GM19324 (cell line): Measurements from ENCODE around the gene LEKR1.
"Not testable (repeated sequence)": the region's sequence is repeated elsewhere in the genome, so short reads cannot be mapped to it uniquely, and the experiment has no call there.

Experiments used
- ATAC-seq: cut with Tn5 transposase; IDR thresholded peaks from one replicate; pipeline ENCODE4 v1.9.1; 2021; ENCODE audit warnings: mild to moderate bottlenecking, moderate library complexity; ENCODE audit not compliant: unreplicated experiment, low FRiP score

LEKR1 gene

DNA sequence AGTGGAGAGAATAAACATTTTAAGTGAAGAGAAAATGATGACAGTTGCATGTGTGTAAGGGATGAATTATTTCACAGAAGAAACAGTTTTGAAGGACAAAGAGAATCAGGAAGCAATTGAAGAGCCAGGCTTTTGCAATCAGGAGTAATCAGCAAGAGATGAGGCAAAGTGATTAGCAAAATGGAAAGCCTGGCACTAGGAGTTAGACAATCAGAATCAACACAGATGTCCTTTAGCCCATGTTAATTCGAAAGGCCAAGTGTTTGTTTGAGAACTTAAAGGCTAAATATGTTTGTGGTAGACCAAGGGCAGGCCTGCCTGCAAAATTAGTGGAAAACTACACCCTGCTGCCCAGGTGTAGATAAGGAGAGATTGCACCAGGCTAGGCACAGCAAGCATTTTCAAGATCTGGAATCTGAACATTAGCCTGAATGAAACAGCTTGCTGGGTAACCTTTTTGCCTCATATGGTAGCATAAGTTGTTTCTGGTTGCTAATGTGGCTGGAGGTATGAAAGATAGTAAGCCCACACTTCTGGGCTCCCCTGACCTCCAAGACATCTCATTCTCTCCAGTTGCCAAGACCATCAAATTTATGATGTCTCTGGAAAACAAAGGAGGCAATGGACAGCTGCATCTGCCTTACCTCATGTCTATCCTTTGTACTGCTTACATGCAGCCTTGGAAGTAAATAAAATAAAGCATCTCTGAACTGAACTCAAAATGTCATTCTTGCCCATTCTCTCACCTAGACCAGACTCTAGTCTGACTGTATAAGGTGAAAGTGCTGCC is 22.0 kb upstream of the LEKR1 start:
- no peak for ATAC-seq

DNA sequence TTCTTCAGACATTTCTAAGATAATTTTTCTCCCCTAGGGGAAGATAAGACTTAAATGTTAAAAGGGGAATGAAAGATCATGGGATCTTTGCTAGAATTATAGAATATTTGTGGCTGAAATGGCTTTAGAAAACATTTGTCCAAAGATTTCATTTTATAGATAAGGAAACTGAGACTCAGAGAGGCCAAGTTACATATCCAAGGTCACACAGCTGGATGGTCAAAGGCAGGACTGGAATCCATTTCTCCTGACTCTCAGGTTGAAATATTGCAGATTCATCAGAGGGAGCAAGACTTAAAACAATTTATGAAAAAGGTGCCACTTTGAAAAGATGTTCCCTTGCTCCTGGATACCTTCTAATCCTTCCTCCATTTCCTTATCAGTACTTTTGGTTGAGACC is 19.5 kb upstream of the LEKR1 start:
- no peak for ATAC-seq

DNA sequence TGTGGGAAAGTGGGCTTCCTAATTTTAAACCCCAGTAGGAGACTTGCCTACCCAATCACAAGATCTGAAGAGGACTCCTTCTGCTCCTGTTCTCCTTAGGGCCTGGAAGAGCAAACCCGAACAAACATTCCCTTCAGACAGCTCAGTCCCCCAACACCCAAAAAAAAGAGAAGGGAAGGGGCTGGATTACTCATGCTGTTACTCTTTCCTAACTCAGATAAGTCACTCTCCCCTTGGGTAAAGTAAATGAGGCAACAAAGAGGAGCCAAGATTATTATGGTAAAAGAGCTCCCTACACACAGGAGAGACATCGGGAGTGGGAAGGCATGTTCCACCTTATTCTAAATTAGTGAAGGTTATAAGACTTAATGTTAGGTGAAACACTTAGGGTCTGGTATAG is 18.1 kb upstream of the LEKR1 start:
- no peak for ATAC-seq

DNA sequence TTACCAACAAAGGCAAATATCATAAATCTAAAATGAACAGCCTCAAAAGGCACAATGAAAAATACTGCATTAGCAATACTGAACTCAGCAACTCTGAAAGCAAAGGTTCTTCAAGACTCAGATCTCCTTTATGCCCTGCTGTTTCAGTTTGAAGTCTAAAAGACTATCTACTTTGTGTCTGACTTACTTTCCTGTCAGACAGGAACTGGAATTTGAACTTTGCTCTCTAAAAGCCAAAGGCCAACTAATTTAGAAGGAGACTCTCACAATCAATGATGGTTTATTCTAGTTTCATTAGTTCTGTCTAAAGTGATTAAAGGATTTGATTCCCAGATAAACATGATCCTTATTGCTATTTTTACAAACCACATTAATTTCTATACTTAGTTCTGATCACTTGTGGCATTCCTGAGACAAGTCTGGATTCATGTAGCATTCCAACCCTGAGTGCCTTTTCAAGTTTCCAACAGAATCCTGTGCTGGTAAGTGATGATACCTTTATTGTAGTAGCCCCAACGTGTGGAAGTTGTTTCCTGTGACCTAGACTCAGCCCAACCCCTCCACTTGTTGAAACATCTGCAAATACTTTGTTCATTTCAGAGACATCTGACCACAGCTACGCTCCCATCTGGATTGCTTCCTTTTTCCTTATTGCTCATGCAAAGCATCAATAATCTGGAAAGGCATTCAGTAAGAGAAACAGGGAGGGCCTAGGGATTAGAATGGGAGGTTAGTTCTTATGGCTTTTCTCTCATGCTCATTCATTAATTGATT is 14.9 kb upstream of the LEKR1 start:
- peak; percentile 41 for ATAC-seq

DNA sequence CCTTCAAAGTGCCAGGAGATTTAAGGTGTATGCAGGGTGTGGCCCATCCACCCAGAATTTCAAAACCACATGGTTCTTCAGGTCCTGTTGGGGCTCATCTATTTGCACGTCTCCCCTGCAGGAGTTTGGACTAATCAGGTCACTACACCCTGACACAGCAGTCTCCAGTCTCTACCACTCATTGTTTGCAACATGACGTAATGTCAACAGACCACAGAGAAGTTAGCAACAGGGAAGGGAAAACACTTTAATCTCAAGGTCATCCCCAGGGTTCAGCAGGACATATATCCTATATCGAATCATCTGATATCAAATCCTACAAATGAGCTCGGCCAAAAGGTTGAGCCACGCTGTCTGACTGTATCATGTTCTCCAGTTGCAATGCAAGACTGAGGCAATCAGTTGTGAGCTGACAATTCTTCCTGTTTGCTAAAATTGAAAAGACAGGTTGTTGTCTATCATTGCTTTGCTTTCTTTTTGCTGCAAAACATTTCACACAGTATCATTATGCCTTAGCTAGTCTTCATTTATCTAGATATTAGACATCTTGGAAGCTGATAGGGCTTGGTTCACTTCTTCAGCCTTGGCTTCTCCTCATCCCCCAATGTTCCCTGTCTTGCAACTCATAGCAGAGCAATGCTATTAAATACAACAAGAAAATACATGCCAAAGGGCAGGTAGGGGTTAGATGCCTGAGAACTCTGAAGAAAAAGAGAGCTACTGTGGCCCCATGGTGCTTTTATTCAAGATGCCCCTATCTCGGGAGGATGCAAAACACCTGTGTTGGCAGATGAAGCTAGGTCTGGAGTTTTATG is 13.4 kb upstream of the LEKR1 start:
- no peak for ATAC-seq

DNA sequence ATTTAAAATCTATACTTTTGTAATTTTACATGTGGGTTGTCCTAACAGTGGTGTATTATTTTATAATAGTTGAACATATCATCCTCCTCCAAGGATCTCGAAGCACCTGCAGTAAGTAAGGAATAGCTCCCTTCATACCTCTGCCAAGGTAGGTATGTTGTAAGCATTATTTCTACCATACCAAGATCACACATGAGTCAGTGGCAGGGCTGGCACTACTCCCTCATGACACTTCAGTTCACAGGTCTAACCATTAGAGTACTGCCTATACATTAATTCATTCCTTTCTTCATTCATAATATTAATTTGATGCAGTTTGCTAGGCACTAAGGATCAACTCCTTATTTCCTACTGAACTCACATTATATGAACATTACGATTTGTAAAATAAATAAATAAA is 11.9 kb upstream of the LEKR1 start:
- ATAC-seq, result no peak

DNA sequence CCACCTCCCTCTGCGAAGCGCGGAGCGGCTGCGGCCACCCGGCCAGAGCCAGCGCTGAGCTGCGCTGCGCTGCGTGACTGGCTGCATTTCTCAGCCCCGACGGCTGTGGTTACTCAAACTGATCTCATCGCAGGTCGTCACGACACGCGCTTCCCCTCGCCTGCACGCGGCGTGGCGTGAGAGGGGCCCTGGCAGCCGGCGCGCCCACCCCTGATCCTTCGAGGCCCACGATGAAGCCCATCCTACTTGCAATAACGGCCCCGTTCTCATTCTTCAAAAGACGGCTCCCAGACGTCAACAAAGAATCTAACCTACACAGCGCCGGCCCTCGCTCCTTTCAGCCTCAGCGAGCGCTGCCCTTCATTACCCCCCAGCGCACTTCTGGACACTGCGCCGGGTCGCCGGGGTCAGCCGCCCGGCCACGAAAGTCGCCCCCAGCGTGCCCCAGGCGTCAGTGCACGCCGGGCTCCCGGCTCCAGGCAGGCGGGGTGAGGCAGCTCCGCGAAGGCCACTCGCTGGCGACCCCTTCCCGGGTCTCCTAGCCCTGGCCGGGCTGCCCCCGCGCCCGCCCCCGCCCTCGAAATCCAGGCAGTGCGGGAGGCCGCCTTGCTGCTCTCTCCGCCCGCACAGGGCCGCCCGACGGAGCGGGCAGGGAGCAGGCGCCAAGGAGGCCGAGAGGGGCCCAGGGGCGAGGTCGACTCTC is 9.9 kb upstream of the LEKR1 start:
- peak; percentile 18 for ATAC-seq

DNA sequence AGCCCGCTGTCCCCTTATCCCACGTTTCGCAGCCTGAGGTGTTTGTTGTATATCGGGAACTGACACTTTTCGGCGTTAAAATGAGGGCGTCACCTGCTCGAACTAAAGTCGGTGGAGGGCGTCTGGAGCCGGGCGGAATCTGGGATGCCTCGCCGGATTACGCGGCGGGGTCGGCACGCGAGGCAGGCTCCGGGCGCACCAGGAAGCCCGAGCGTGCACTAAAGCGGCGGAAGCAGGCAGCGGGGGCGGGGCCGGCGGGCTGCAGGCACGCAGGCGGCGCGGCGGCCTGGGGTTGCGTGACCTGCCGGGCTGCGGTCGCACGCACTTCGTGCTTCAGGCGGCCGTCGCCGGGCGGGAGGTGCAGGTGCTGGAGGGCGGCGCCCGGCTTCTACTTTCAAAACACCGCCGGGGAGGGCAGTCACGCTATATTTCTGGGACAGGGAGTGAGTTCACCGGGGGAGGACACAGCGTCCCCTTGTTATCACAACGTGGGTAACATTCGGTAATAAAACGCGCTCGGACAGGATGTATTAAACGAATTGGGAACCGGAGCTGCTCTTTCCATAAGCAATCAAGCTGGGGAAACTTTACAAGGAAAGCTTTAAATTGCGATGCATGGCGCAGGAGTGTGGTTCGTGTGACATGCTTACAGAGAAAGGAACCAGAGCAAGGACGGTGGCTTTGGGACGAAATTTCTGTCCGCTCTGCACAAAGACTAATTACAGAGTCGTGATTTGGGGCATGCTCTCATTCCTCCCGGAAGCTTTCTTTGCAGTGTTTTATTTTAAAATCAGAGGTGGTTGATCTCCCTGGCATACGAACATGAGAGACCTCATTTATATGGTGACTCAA is 9.1 kb upstream of the LEKR1 start:
- ATAC-seq, result peak; percentile 83

DNA sequence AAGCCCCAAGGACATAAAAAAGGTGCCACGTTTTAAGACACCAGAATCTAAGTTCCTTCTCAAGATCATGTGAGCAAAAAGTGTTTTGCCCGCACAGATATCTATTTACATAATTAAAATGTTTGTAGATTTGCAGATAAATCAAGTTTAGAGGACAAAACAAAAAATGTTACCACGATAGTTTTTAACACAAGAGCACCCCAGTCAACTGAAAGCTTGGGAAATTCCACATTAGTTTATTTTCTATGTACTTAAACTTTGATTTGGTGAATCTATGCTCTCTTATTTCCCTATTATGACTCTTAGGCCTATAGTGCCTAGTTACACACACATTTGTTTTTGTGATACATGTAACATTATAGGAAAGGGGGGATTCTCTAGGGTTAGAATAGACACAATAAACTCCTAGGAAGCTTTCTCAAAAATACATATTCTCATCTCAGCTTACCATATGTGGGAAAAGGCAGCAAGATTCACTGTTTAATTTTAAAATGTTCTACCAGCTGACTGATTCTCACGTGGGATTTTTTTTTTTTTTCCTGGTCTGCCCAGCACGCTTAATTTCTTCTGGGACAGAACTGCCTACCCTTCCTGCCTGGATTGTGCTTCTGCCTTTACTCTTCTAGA is 8.4 kb upstream of the LEKR1 start:
- no peak for ATAC-seq

DNA sequence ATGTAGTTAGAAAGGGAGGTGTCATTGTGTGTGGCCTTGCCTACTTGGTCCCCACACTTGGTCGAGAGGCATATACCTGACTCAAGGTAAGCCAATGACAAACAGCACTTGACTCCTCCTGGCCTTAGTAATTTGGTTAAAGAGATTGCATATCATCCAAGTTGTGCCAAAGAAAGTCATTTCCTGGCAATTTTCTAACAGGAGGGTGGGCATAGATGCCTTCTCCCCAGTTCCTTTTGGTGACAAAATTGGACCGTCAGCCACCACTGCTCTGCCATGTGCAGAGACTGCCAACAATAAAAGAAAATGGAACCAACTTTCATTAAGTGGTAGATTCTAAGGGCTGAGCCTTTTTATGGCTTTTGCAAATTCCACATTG is 7.9 kb upstream of the LEKR1 start:
- ATAC-seq, result no peak

DNA sequence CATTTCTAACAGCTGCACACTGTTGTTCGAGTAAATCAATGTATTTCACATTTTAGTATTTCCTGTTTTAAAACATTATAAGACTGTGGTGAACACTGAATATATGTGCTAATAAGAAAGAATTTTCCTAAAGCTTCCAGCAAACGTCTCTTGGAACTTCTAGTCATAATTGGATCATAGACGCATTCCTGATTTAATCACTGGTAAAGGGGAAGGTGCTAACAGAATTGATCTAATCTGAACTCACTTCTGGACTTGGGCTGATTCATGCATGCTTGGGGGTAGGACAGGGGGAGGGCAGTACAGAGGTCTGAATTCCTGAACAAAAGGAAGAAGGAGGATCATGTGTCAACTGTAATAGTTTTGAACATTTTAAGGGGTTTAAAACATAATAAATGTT is 7.3 kb upstream of the LEKR1 start:
- no peak for ATAC-seq

DNA sequence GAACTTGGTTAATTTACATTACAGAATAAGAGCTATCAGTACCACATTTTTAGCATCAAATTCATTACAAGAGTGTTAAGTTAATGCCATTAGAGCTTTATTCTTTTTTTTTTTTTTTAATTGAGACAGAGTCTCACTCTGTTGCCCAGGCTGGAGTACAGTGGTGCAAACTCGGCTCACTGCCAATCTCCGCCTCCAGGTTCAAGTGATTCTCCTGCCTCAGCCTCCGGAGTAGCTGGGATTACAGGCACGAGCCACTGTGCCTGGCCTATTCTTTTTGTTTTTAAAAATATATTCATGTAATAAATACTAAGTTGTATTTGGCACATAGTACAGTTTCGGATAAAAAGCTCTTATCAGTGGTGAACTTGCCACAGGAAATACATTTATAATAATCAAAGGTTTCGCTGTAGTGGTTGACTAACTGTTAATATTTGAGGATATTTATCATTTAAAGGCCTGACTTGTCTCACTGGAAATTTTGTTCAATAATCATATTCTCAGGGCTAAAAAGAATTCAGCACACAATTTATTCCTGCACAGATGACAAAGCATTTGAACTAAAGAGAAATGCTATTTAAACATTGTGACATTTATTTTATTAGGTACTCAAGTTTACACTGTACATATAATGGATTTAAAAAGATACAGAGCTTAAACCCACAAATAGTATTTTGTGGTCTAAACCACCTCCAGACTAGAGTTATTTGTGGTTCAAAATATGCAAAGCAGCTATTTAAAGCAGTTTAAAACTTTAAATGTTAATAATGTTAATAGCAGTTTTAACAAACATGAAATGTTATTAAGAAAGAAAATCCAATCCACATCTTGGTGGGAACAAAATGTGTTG is 6.1 kb upstream of the LEKR1 start:
- ATAC-seq, result no peak

DNA sequence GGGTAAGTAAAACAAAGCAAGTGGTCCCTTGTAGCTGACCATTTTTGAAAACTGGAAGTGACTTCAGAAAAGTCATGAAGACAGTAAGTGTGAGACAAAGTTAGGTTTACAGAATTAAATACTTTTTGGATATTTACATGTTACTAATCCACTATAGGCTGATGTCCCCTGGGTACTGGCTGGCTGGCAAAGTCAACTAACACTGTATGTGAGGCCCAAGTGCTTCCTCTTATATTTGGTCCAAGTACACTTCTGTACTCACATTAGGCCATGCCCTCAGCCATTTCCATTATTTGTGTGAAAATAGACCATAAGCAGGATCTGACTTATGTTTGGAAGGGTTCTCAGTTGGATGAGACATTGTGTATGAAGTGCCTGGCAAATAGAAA is 5.5 kb upstream of the LEKR1 start:
- ATAC-seq, result no peak

DNA sequence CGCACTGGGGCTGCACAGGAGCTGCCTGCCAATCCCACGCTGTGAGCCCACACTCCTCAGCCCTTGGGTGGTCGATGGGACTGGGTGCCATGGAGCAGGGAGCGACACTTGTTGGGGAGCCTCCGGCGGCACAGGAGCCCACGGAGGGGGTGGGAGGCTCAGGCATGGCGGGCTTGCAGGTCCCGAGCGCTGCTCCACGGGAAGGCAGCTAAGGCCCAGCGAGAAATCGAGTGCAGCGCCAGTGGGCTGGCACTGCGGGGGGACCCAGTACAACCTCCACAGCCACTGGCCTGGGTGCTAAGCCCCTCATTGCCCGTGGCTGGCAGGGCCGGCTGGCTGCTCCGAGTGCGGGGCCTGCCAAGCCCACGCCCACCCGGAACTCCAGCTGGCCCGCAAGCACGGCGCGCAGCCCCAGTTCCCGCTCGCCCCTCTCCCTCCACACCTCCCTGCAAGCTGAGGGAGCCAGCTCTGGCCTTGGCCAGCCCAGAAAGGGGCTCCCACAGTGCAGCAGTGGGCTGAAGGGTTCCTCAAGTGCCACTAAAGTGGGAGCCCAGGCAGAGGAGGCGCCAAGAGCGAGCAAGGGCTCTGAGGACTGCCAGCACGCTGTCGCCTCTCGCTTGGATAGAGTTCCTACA is 3.4 kb upstream of the LEKR1 start:
- ATAC-seq, result not testable (repeated sequence)

DNA sequence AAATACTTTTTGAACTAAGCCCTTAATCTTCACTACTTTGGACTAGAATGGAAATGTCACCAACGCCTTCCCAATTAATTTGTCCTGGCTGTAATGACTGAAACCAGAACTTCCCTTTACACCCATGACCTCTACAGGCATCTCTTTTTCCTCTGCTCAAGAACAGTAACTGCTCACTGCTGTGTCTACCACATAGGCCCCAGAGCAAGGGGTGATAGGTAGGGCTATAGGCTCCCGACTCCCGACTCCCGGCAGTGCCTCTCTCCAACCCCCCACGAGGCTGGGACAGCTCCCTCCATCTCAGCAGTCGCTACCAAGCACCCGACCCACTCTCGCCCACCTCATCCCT is 384 bp upstream of the LEKR1 start:
- ATAC-seq, result peak; percentile 57

DNA sequence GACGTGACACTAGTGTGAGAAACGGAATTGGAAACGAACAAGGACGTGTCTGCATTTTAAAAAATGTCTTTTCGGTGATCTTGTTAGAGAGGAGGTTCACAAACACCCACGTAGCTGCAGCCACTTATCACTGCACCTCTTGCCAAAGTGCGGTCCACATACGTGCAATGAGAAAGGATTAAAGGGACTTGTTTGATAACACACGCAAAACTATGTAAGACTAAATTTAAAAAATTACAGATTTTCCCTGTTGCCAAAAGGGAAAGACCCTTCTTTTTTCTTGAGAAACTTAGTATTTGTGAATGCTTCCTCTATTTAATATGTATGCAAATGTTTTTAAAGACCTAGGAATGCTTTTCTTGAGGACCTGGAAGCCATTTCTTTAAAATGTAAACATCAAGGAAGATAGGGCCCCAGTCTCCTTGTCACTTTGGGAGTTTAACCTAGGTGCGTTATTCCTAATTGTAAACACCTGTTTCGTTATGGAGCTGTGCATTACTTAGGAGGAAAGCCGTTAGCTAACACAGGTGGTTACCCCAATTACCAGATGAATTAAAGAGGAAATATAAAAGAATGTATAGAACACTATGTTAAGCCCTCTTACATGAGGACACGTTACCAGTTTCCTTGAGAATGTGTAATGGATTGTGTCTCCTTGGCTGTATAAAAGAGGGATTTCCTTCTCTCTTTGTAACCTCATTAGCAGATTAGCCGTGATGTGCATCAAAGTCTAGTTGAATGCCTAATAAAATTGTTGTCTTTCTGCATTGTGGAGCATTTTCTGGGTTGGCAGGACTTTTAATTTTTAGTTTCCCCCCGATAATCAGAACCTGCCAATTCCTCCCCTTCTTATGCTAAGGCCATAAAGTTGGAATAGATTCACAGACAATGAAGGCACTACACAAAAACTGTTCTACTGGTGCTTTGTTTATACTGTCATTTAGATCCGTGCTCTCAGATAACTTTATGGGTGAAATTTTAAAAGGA is 1.0 kb downstream of the LEKR1 start:
- peak; percentile 1 for ATAC-seq

DNA sequence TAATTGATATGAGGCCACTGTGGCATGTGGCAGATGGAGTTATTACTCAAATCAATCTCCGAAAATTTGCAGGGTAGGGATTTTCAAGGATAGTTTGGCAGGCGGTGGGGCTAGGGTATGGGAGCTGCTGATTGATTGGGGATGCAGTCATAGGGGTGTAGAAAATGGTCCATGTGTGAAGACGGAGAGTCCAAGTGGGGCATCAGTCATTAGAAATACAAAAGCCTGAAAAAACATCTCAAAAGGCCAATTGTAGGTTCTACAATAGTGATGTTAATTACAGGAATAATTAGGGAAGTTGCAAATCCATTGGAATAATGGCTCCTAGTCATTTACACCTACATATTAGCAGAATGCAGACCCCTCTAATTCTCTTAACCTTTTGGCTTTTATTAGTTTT is 4.9 kb downstream of the LEKR1 start:
- ATAC-seq, result no peak
